ENCODE measurements around the gene TMEM204.
A peak's percentile ranks its signal among the peaks of the same experiment; 100 is the strongest.

TMEM204 gene

DNA sequence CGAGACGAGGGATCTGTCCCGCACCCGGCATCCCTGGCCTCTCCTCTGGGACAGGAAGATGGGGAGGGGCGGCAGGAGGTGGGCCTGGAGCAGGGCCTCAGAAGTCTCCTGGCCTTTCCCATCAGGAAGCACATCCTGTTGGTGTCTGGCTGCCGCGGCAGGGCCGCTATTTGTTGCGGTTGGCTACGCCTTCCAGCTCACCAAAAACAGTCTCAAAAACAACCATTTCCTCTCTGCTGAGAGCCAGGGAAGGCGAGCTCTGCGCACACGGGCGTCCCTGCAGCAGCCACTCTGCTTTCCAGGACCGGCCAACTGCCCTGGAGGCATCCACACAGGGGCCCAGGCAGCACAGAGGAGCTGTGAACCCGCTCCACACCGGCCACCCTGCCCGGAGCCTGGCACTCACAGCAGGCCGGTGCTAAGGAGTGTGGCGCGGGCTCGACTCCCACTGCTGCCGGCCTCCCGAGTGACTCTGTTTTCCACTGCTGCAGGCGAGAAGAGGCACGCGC lies at the start of gene TMEM204:
TSS of gene TMEM204 (plus strand) at position 224 of the 509 bp plus-strand sequence. CDS start 610 bp downstream, outside the sequence.
- peak; percentile 47 for DNase-seq

- no peak for DNase-seq
Observed at GRCh38 chr16:1485847-1486496, 47.5 kb upstream of the TMEM204 start.

DNA sequence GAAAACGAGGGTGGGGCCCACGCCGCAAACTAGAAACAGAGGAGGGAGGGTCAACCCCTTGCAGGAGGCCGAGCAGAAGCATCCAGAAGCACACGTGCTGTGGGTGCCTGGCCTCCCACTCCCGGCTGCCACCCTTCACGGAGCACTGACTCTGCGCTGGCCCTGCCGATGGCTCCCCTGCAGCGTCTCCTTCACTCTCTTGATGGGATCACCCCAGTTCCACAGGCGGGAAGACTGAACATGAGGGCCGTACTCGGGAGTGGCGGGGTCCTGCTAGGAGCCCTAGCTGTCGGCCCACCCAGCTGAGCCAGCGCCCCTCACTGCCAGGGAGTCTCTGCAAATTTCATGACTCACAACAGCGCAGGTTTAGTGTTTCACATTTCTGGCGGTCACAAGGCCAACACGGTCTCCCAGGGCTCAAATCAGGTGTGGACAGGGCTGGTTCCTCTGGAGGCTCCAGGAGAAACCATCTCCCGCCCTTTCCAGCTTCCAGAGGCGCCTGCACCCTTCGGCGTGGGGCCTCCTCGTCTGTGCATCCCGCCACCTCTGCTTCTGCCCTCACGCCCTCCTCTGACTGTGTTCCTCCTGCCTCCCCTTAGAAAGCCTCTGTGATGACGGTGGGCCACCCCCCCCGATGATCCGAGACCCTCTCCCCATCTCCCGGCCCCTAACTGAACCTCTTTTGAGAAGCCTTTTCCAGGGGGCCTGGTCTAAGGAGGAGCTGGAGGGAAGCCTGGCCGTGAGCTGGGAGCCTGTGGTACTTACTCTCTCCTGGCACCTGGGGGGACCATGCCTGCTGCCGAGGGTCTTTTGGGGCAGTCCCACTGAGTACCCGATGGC lies 46.7 kb upstream of the TMEM204 start:
- no peak for DNase-seq

DNA sequence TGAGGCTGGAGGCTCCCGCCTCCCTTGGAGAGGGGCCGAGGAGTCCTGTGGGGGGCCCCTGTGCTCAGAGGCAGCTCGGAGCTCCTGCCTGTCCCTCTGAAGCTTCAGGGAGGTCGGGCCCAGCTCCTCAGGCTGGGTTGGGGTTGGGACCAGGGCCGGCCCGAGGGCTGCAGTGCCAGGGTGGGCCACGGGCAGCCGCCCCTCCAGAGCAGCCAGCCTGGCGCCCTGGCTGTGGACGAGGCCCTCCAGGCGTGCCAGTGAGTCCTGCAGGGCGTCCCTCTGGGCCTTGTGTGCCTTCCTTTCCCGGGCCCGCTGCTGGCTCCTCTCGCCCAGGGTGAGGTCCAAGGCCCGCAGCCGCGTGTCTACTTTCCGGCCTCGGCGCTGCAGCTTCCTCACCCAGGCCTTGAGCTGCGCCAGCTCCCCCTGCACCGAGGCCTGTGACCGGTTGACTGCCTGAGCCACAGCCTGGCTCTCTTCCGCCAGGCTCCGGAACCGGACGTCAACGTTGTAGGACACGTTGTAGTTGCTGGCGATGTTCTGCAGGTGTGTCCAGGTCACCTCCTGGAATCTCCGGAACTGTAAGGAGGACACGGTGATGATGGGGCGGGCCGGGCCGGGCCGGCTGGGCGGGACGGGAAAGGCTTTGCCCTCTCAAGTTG lies 45.9 kb upstream of the TMEM204 start:
- no peak for DNase-seq

GRCh38 chr16:1488054-1488601 lies 45.3 kb upstream of the TMEM204 start:
- no peak for DNase-seq

- DNase-seq, result no peak
Observed at GRCh38 chr16:1488619-1489018, 44.8 kb upstream of the TMEM204 start, which contains the start of gene PTX4. TSS of gene PTX4 (minus strand) at chr16:1488944. CDS start at chr16:1488909, 35 bp downstream.

- DNase-seq, result no peak
Observed at GRCh38 chr16:1489077-1489476, 44.4 kb upstream of the TMEM204 start.

DNA sequence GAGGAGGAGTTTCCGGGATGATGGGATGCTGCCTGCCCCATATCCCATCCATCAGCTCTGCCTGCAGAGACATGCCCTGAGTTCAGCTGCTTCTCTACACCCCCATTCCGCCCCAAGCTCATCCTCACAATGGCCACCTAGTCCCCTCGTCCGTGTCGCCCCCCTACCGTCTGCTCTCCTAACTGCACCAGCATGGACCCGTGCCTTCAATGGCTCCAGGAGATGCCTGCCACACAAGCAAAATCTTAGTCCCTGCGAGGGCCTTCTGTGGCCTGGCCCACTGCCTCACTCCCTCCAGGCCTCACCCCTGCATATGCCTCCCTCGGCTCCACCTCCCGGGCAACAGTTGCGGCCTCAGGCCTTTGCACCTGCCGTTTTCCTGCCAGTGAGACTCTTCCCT lies 42.1 kb upstream of the TMEM204 start:
- no peak for DNase-seq

DNA sequence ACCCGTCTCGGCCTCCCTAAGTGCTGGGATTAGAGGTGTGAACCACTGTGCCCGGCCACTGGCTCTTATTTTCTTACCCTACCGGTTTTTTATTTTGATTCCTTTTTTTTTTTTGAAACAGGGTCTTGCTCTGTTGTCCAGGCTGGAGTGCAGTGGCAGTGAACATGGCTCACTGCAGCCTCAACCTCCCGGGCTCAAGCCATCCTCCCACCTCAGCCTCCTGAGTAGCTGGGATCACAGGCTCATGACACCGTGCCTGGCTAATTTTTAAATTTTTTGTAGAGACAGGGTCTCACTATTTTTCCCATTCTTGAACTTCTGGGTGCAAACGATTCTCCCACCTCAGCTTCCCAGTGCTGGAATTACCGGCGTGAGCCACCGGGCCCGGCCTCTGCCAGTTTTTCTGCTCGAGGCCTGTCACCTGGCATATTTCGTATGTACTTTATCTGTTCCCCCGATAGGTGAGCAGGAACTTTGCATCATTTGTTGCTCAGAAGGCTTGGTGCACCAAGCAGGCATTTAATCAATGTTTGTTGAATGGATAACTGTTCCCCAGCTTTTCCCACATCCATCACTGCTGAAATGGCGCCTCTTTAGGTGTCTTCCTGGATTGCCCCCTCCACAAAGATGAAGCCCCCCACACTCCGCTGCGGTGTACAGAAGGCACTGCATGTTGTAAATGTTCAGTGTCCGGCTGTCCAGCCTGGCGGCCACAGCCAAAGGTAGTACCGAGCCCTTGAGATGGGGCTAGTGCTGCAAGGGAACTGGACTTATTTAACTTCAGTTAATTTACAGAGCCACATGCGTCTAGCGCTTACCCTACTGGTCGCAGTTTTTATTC lies 41.2 kb upstream of the TMEM204 start:
- no peak for DNase-seq

DNA sequence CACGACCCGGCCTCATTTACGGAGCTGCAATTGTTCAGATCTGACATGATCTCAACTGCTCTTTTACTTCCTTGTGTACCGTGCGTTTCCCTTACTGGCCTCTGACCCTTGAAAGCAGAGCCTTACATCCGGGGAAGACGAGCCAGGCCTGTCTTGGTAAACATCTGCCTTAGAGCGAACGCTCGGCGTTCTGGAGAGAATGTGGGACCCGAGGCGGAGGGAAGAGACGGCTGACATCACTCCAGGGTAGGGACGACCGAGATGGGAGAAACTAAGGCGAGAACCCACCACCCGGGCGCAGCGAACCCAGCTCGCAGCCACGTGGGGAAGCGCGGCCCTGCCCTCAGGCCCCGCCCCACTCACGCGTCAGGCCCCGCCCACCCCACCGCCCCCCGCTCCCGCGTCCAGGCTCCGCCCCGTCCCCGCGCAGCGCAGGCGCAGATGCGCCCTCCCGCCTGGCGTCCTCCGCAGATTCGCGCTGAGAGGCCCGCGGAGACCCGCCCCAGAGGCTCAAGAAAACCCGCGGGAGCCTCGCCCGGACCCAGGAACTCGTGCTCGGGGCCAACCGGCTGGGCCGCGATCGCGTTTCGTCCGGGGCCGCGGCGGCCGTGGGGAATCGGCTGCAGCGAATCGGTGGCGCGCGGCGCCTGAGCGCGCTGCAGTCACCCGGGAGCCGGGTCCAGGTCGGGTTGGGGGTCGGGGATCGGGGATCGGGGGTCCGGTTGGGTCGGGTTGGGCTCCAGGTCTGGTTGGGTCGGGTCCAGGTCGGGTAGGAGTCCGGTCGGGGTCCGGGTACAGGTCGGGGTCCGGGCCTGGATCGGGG lies 40.3 kb upstream of the TMEM204 start, which contains the start of gene TELO2:
TSS of gene TELO2 (plus strand) at position 438 of the 823 bp plus-strand sequence. CDS start 922 bp downstream, outside the sequence.
- DNase-seq, result peak; percentile 89

DNA sequence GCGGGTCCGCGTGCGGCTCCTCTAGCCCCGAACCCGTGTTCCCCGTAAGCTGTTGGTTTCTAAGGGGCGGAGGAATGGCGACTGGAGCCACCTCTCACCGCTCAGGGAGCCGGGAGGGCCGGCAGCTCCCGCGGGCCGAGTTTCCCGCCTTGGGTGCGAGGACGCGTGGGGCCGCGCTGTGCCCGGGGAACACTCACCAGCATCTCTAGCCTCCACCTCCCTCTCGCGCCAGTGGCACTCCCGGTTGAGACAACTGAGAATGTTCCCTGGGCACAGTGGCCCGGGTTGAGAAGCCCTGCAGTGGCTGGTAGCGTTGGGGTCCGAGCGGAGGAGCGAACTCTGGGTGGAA lies 39.7 kb upstream of the TMEM204 start:
- DNase-seq, result peak; percentile 37

DNA sequence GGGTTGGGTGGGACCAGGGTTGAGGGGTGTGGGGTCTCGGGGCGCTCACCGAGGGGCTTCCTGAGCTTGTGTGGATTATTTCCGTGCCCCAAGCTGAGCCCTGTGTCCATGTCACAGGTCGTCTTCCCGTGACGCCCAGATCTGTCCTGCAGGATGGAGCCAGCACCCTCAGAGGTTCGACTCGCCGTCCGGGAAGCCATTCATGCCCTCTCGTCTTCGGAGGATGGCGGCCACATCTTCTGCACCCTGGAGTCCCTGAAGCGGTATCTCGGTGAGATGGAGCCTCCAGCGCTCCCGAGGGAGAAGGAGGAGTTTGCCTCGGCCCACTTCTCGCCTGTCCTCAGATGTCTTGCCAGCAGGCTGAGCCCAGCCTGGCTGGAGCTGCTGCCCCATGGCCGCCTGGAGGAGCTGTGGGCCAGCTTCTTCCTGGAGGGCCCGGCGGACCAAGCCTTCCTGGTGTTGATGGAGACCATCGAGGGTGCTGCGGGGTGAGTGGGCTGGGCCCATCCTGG lies 39.3 kb upstream of the TMEM204 start:
- DNase-seq, result no peak

DNA sequence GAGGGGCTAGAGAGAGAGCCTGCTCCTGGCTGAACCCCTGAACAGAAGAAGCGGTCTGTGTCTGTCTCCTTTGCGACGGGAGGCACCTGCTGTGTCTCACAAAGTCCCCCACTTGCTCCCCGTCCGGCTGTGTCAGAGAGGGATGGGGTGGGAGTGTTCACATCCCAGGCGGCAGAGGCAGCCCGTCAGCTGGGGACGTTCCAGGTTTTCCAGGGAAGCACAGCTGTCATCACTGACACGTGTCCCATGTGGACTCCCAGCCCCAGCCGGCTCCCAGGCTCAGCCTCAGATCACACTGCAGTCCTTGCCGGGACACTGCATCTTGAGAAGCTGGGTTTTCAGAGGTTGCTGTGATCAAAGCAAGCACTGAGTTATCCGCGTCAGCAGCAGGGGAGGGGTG lies 38.8 kb upstream of the TMEM204 start:
- no peak for DNase-seq

- no peak for DNase-seq
Observed at GRCh38 chr16:1495211-1495888, 38.1 kb upstream of the TMEM204 start.

DNA sequence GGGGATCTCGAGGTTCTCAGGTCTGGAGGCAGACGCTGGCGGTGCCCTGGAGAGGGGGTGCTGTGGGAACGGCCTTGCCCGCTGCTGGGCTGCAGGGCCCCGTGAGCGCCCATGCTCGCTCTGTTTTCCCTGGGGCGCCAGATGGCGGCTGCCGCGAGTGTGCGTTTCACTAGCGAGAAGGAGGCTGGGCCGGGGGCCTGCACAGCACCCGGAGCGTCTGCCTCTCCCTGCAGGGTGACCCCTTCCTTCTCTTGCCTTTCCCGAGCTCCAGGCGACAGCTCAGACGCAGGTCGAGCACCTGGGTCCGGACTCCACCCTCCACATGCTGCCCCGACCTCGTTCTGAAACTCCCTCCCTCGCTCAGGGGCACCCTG lies 37.6 kb upstream of the TMEM204 start:
- no peak for DNase-seq

DNA sequence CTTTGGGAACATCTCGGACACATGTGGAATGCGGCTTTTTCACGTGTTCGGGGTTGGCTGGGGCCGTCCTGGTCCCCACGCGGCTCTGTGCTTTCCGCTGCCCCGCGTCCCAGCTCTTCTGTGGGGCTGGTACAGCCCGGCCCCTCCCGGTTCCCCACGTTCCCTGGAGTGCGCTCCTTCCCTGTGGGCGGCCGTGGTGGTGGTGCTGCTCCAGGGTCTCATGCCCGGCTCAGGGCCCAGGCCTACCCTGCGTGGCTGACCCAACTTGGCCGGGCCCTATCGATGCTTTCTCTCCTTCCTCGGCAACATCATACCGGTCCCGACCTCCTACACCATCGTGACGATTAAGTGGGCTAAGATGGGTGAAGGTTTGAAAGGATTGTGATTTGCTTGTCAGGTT lies 37.0 kb upstream of the TMEM204 start:
- DNase-seq, result no peak

GRCh38 chr16:1497014-1497598 lies 36.4 kb upstream of the TMEM204 start:
- no peak for DNase-seq

DNA sequence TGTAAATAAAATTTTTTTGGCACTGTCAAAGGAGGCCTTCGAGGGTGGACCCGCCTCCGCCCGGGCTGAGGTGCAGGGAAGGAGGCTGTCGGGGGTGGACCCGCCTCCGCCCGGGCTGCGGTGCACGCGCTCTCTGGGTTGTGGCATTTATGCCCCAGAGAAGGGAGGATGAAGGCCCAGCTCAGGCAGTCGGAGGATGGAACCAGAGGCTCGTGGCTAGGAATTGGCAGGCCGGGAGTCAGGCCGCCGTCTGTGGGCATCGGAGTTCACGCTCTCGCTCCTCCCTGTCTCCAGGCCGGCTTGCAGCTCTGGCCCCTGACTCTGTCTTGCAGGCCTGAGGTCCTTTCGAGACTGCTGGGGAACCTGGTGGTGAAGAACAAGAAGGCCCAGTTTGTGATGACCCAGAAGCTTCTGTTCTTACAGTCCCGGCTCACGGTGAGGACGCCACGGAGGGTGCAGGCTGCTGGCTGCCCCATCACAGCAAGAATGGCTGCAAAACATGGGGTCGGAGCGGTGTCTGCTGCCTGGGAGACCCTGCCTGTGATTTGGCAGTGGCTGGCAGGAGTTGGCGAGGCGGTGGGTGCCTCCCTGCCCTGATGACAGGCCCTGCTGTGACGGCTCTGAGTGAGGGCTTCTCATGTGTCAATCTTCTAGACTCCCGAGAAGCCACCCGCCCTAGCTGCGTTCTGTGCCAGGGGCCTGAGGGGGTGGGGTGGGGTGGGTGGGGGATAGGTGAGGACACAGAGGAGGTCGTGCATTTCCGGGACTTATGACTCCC lies 34.4 kb upstream of the TMEM204 start:
- no peak for DNase-seq

DNA sequence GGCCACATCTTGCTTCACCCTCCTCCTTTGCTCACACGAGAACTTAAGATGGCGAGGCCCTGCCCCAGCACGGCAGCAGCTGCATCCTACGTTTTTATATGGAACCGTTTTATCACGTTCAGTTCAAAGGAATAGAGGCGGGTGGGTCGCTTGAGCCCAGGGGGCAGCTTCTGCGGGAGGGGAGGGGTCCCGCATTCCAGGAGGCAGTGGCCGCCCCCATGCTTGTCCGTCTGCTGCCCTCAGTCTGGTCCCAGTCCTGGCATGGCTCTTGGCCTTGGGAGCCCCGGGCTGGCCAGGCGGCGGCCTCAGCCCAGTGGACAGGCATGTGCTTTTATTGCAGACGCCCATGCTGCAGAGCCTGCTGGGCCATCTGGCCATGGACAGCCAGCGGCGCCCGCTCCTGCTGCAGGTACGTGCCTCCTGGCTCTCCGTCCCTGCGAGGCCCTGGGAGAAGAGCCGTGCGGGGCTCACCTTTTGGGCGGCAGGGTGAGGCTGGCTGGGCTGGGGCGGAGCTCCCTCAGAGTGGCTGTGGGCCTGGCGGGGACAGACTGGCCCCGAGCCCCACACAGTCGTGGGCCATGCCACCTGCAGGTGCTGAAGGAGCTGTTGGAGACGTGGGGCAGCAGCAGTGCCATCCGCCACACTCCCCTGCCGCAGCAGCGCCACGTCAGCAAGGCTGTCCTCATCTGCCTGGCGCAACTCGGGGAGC lies 33.6 kb upstream of the TMEM204 start:
- DNase-seq, result no peak
